Activated CD8-positive, alpha-beta T cell treated with anti-CD3 and anti-CD28 coated beads for 36 hours (primary cell): ENCODE data around the gene PRIMPOL. TPM values are rescaled to one million over a fixed set of nuclear protein-coding genes. Genes with fewer than 3 reads are reported as not detected.

ENCODE experiments used
- ATAC-seq: fragments of 200-7000 bp; cut with Tn5 transposase; one replicate; pipeline ENCODE4 v1.10.0; 2021; ENCODE audit warnings: mild to moderate bottlenecking, moderate library complexity
- CTCF ChIA-PET: fragments of 350-600 bp; sonication (Branson Sonifier 250); formaldehyde crosslinking; loops from one replicate; lab custom pipeline; 2021; ENCODE audit warnings: antibody characterized with exemption; lab: Charles Lee
- POLR2A ChIA-PET: fragments of 350-600 bp; sonication (Branson Sonifier 250); formaldehyde crosslinking; loops from one replicate; lab custom pipeline; 2021; ENCODE audit warnings: antibody characterized with exemption; lab: Charles Lee
- DNase-seq: peaks from one replicate; pipeline ENCODE4 v3.0.0-alpha.2; 2020
- H3K27ac Mint-ChIP-seq: one replicate; pipeline ENCODE4 v1.8.0; 2021; ENCODE audit warnings: mild to moderate bottlenecking, mixed read lengths
- H3K27me3 Mint-ChIP-seq: one replicate; pipeline ENCODE4 v1.8.0; 2021; ENCODE audit warnings: mixed read lengths
- H3K36me3 Mint-ChIP-seq: one replicate; pipeline ENCODE4 v1.8.0; 2021; ENCODE audit warnings: low read depth, mixed read lengths
- H3K4me1 Mint-ChIP-seq: one replicate; pipeline ENCODE4 v1.8.0; 2021; ENCODE audit warnings: low read depth, mixed read lengths
- H3K4me3 Mint-ChIP-seq: one replicate; pipeline ENCODE4 v1.8.0; 2021; ENCODE audit warnings: mild to moderate bottlenecking, moderate library complexity, mixed read lengths
- H3K9me3 Mint-ChIP-seq: one replicate; pipeline ENCODE4 v1.8.0; 2021; ENCODE audit warnings: mixed read lengths
- intact Hi-C: fragments of 100-400 bp; cut with micrococcal nuclease; formaldehyde crosslinking; loops from one replicate; pipeline ENCODE4 v1.10.0; 2022
- total RNA-seq, 2 experiments: library from RNA; stranded (reverse); gene quantifications; one replicate each; pipeline ENCODE4 v1.2.3, GENCODE V29; 2021
- TF ChIP-seq, protein P1 (sequence below): fragments of 200-600 bp; IDR thresholded peaks from one replicate; pipeline ENCODE4 v1.8.0; 2022; ENCODE audit warnings: antibody characterized with exemption, mild to moderate bottlenecking

Gene PRIMPOL
- total RNA-seq, 2 experiments from 2014 or later, result 16.9 to 17.3 TPM

DNA sequence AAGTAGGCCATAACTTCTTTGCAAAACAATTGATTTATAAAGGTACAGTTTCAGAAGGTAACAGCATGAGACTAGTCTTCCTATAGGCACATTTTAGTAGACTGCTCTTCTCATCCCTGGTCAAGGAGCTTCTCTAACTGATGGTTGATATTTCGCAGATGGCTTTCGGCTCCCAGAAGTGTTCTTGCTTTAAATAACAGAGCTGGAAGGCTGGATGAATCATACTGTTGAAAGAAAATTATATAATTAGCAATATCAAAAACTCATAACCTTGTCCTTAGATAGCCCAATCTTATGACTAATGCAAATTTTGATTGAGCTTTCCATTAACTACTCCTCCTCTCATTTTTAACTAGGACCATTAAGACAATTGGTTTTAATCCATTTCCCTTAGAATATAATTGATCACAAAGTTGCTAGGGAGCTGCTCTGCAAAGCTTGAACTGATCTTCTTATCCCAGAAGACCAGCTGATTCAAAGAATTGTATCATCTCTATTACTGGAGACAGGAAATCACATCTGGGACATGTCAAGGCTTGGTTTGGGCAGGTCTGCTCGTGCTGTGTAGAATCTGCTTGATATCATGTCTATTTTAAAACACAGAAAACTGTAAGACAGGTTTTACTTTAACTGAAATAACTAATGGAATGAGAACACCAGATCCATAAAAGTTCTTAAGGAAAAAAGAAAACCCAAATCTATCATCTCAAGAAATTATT lies 45.8 kb downstream of the PRIMPOL start:
- H3K4me3 Mint-ChIP-seq, result no peak overlapping the region
- TF ChIP-seq, protein P1, sequence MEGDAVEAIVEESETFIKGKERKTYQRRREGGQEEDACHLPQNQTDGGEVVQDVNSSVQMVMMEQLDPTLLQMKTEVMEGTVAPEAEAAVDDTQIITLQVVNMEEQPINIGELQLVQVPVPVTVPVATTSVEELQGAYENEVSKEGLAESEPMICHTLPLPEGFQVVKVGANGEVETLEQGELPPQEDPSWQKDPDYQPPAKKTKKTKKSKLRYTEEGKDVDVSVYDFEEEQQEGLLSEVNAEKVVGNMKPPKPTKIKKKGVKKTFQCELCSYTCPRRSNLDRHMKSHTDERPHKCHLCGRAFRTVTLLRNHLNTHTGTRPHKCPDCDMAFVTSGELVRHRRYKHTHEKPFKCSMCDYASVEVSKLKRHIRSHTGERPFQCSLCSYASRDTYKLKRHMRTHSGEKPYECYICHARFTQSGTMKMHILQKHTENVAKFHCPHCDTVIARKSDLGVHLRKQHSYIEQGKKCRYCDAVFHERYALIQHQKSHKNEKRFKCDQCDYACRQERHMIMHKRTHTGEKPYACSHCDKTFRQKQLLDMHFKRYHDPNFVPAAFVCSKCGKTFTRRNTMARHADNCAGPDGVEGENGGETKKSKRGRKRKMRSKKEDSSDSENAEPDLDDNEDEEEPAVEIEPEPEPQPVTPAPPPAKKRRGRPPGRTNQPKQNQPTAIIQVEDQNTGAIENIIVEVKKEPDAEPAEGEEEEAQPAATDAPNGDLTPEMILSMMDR, result no peak
- H3K9me3 Mint-ChIP-seq, result no peaks in the 10 kb centered on the region
- H3K27ac Mint-ChIP-seq, result no peak overlapping the region
- ChIA-PET CTCF (interaction anchor here (0.7 to 1.5 kb wide), 2 partner anchors 20 to 24 kb away, joined by 3 to 4 read pairs; no protein-coding TSS in a partner anchor), POLR2A (interaction anchor here (0.9 to 1.2 kb wide), 2 partner anchors 9 to 38 kb away, joined by 4 read pairs; no protein-coding TSS in a partner anchor)
- DNase-seq (no peak), ATAC-seq (no peak)
- no peaks in the 10 kb centered on the region for H3K27me3 Mint-ChIP-seq
- peaks cover 43% of the 10 kb centered on the region for H3K36me3 Mint-ChIP-seq
- intact Hi-C loops, result no loop called here
- no peaks in the 10 kb centered on the region for H3K4me1 Mint-ChIP-seq

DNA sequence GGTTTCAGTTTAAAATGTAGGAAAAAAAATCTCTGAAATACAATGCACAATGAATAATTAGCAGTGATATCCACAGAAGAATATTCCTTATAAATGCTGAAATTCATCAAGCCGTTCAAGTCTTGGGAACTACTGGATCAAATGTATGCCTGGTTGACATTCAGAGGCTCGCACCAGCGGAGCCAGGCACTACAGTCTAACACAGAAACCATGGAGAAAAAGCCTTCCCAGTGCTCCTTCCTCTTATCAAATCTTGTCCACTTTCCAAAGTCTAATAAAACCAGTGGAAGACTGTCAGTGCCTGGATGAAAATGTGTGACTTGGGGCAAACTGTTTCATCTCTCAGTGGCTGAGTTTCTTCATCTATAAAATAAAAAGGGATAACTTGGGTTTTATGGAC lies 48.4 kb downstream of the PRIMPOL start:
- no peak for ATAC-seq
- POLR2A ChIA-PET, result no interaction called here
- DNase-seq, result no peak
- no peaks in the 10 kb centered on the region for H3K9me3 Mint-ChIP-seq
- no peaks in the 10 kb centered on the region for H3K4me1 Mint-ChIP-seq
- intact Hi-C loops, result no loop called here
- no peak overlapping the region for H3K27ac Mint-ChIP-seq
- CTCF ChIA-PET, result no interaction called here
- no peaks in the 10 kb centered on the region for H3K27me3 Mint-ChIP-seq
- no peak overlapping the region for H3K4me3 Mint-ChIP-seq
- H3K36me3 Mint-ChIP-seq, result peaks cover 46% of the 10 kb centered on the region
- TF ChIP-seq, protein P1, result no peak

DNA sequence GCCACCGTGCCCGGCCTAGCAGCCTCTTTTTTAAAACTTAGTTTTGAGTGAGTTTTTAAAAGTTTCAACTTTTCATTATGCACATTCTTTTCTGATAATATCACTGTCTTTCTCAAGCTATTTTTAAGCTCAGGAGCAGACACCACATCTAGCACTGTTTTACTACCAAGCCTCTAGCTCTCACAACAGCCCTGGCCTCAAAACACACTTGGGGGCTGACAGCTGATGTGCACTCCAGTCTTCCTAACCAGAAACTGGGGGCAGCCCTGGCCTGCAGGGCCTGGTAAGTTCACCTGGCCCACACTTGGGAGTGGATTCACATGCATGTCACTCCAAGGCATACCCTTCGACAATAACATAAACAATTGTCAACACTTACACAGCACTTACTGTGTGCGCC lies 50.4 kb downstream of the PRIMPOL start:
- Mint-ChIP-seq H3K27ac (no peak overlapping the region), H3K4me1 (no peaks in the 10 kb centered on the region), H3K36me3 (peaks cover 56% of the 10 kb centered on the region), H3K9me3 (no peaks in the 10 kb centered on the region), H3K27me3 (no peaks in the 10 kb centered on the region), H3K4me3 (no peak overlapping the region)
- TF ChIP-seq, protein P1, result no peak
- DNase-seq, result no peak
- no peak for ATAC-seq
- CTCF ChIA-PET, result interaction anchor here (1.3 kb wide), 1 partner anchor 14 kb away, joined by 4 read pairs; no protein-coding TSS in a partner anchor
- intact Hi-C loops, result no loop called here
- POLR2A ChIA-PET, result interaction anchor here (1.7 to 2.2 kb wide), 2 partner anchors 11 to 19 kb away, joined by 7 read pairs; no protein-coding TSS in a partner anchor

DNA sequence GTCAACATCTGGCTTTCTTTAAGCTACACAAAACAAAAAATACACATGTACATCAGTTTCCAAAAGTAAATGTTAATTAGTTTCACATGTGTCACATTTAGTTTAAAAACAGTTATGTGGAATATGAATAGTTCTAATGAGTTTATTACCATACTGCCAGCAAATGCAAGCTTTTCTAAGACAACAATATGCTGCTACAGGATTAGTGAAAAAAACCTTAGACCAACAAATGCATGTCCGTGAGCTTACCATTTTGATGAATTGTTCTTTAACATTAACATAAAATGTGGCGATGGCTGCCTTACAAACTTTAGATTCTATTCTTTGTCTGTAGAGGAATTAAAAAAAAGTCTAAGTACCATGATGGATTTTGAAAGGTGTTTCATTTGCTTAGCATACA lies 52.6 kb downstream of the PRIMPOL start:
- CTCF ChIA-PET, result interaction anchor here (0.8 to 1.5 kb wide), 2 partner anchors 22 to 43 kb away, joined by 3 to 5 read pairs; no protein-coding TSS in a partner anchor
- Mint-ChIP-seq H3K4me1 (peaks cover 10% of the 10 kb centered on the region), H3K27me3 (no peaks in the 10 kb centered on the region), H3K36me3 (peaks cover 60% of the 10 kb centered on the region), H3K9me3 (no peaks in the 10 kb centered on the region), H3K4me3 (no peak overlapping the region), H3K27ac (no peak overlapping the region)
- ATAC-seq (no peak), DNase-seq (no peak)
- TF ChIP-seq, protein P1, result no peak
- intact Hi-C loops, result no loop called here
- POLR2A ChIA-PET, result interaction anchor here (0.9 to 1.2 kb wide), 3 partner anchors 13 to 22 kb away, joined by 3 to 4 read pairs (median 3); no protein-coding TSS in a partner anchor

DNA sequence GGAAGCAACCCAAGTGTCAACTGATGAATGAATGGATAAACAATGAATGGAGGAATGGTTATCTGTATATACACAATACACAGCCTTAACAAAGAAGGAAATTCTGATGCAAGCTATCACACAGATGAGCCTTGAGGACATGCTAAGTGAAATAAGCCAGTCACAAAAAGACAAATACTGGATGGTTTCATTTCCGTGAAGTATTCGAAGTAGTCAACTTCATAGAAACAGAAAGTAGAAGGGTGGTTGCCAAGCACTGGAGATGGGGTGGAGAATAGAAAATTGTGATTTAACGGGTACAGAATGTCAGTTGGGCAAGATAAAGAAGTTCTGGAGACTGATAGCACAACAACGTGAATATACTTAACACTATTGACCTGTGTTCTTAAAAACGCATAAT lies 56.2 kb downstream of the PRIMPOL start:
- ATAC-seq, result peak; percentile 62
- CTCF ChIA-PET, result no interaction called here

More for the DNA sequence above, 56.2 kb downstream of the PRIMPOL start:
- Mint-ChIP-seq H3K27me3 (no peaks in the 10 kb centered on the region), H3K4me3 (no peak overlapping the region), H3K36me3 (peaks cover 67% of the 10 kb centered on the region), H3K4me1 (peaks cover 10% of the 10 kb centered on the region), H3K9me3 (no peaks in the 10 kb centered on the region), H3K27ac (peak overlapping the region; percentile 2)
- DNase-seq, result no peak
- POLR2A ChIA-PET, result interaction anchor here (0.8 kb wide), 1 partner anchor 14 kb away, joined by 3 read pairs; no protein-coding TSS in a partner anchor
- TF ChIP-seq, protein P1, result no peak
- intact Hi-C loops, result no loop called here
